NCI-H1930 (cell line): Measurements from ENCODE around the gene TNFRSF14.

Experiments
- DNase-seq, 2 experiments: peaks; one replicate each; lab custom pipeline; 2025; lab: John Stamatoyannopoulos, UW

TNFRSF14 gene

DNA sequence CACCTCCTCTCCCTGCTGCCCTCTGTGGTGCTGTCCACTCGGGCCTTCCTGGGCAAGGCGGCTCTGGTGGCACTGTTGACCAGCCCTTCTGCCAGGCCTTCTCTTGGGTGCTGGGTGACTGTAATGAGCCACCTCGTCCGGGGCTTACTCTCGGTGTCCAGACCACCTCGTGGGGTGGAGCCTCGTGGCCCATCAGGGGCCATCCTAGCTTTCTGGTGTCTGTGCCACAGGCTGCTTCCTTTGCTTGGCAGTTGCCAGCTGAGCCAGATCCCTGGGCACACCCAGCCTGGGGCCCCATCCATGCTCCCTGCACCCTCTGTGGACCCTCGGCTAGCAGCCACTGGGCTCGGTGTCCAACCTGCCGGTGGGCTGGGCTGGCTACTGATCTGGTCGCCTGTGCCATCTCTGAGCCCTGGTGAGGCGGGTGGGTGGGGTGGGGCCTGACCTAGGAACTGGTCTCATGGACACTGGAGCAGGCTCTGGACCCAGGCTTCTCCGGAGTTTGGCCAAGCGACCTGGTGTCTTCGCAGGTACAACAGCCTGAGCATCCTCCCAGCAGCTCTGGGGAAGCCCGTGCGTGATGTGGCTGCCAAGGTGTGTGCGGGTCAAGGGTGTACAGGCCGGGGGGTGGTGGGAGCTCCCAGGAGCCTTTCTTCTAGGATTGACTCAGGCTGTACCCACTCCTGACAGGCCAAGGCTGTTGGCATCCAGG, 31.8 kb downstream of the TNFRSF14 start:
- no peak for DNase-seq

DNA sequence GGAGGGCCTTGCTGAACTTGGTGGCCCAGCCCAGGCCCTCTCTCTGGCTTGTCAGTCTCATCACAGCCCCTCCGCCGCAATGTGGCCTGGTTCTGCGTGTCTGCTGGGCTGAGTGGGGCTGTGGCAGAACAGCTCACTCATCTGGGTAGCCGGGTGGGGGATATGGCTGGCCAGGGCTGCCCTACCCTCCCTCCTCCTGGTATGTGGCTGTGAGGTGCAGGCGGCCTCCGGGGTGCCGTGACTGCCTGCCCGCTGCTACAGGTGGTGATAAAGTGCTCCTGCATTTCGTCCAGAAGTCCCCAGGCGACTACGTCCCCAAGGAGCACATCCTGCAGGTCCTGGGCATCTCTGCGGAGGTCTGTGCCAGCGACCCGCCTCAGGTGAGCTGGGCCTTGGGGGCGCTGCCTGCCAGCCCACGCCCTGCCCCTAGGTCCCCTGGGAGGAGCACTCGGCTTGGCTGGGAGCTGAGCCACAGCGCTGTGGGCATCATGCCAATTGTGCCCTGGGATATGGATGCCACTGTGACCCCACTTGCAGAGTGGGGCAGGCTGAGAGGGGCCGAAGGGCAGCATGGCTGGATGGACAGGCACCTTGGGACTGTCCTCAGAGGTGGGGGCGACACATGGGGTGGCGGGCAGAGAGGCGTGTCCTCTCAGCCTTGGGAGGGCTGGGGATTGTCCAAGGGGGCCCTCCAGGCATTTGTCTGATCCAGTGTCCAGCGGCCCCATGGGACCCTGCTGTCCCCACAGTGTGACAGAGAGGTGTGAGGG, 32.7 kb downstream of the TNFRSF14 start:
- DNase-seq, result no peak

DNA sequence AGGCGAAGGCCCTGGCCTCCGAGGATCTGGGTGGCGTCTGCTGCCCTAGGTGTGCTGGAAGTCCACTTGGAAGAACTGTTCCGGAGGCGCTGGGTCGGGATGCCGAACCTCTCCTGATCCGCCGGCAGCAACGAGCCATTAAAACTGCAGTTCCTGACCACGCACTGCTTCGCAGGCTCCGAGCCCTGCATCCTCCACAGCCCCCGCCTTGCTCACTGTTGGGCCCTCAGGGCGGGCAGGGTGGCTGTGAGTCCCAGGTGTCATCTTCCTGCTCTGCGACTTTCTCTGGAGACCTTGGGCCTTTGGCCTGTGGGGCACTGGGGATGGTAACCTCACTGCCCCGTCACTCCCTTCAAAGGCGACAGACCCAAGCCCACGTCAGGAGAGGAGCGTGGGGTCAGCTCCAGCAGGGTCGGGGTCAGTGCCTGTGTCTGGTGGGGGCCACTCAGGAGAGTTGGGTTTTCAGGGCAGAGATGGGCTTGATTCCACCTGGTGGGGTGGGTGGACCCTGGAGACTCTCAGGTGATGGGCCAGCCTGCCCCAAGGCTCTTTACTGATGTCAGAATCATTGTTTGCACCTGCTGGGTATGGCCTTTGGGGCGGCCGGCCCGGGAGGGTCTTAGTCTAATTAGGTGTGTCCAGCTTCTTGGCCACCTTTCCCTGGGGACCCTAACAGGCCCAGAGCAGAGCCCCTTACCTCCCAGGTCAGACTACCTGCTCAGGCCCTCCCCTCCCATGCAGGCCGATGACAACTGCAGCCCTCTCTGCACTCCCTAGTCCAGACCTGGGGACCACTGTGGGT, 33.5 kb downstream of the TNFRSF14 start:
- DNase-seq, result no peak

DNA sequence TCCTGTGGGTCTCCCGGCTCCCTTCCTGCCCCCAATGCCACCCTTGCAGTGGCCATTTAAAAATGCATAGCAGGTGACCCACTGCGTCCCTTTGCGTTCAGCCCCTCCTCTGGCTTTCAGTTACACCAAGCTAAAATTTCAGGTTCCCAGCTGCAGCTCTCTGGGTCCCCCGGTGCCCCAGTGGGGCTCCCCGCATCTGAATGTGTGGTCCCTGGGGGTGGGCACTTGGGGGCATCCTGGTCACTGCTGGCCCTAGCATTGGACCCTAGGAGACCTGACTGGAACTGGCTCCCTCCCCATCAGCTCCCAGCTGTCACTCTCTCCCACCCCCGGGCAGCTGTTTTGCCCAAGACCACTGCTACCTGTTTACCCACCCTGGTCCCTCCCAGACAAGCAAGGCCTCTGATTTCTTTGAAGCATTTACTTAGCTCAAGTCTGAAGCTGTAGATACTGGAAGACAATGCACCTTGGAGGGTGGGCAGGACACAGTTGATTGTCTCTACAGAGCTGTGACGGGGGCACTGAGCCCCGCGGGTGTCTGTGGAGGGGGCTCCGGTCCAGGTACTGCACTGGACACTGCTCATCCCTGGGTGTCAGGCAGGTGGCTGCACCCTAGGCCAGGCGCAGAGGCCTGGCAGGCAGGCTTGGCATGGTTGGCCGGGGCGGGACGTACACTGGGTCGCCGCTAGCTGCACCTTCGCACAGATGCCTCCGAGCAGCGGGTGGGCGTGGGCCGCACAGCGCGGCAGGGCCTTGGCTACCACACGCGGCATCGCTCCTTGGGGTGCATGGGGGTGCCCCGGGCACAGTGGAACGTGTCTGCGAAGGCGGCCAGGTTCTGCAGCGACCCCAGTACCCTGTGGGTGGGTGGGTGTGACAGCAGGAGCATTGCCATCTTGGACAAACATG, 34.3 kb downstream of the TNFRSF14 start:
- DNase-seq, result no peak

DNA sequence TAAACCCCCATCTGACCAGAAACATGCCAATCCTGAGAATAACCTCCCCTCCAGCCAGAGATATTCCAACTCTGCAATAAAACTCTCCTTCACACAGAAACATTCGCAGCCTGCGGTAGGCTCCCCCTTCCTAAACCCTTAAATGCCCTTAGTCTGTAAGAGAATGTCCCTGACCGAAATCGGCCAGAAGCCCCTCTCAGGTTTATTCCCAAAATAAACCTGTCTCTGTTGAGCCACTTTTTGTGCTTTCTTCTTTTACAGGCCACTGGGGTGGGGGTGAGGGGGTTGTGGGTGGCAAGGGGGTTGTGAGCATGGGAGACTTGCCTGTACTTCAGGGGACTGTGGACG, 35.0 kb downstream of the TNFRSF14 start:
- no peak for DNase-seq

DNA sequence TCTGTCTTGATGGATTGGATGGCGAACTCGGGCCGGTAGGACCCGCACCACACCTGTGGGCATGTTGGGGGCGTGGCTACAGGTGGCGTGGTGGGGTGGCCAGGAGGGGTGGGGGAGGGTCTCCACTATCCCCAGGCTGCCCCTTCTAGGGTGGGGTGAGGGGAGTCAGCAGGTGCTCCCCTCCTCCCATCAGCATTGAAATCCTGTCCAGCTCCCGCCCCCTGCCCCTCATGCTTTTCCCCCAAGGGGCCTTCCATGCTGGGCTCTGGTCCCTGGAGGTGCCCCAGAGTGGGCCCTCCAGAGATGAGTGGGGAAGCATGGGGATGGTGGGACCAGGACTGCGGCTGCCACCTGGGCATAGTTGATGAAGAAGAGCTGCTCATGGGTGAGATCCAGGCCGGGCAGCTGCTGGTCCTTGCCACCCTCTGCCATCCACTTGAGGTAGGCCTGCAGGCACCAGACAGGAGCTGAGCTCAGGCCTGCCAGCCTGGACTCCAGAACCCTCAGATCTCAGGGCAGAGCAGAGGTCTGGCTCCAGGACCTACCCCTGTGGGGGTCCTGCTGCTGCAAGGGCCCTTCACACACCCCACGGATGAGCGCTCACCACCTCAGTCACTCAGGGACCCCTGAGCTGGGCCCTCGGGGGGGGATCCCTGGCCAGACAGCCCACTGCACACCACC, 35.5 kb downstream of the TNFRSF14 start:
- DNase-seq, result no peak

DNA sequence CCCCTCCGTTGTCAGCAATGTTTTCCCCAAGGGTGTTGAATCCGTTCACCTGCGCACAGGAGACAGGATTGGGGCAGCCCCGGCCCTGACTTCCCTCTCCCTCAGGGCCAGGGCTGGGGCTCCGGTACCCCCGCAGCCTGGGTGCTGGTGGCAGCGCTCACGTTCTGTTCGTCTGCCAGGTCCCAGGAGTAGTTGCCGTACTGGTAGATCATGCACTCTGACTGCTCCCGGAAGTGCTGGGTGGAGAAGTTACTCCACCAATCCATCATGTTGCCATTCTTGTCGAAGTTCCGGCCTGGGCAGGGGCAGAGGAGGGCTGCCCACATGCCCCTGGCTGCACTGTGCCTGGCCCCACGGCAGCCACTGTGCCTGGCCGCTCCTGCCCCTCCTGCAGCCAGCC, 36.5 kb downstream of the TNFRSF14 start:
- DNase-seq, result no peak

DNA sequence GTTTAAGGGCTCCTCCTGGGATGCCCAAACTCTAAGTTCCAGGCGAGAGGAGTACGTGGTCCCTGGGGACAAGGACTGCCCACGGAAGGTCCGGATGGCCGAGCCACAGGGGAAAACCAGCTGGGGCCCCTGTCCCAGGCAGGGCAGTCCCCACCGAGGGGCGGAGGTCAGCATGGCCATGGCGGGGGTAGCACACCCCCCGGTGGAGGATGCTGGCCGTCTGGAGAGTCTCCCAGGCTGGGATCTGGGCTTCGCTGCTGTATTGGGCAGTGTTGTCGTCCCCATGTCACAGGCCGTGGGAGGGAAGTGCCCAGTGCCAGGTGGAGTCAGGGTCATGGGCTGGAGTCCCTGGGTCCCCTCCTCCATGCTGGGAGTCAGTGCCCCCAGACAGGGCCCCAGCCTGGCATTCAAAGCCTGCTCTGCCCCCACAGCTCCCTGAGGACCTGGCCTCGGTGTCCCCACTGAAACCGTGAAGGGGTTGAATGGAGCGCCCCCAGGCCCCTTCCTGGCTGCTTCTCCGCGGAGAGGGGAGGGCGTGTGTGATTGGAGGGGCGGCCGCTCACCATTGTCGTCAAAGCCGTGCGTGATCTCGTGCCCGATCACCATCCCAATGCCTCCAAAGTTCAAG, 37.2 kb downstream of the TNFRSF14 start:
- DNase-seq, result no peak

DNA sequence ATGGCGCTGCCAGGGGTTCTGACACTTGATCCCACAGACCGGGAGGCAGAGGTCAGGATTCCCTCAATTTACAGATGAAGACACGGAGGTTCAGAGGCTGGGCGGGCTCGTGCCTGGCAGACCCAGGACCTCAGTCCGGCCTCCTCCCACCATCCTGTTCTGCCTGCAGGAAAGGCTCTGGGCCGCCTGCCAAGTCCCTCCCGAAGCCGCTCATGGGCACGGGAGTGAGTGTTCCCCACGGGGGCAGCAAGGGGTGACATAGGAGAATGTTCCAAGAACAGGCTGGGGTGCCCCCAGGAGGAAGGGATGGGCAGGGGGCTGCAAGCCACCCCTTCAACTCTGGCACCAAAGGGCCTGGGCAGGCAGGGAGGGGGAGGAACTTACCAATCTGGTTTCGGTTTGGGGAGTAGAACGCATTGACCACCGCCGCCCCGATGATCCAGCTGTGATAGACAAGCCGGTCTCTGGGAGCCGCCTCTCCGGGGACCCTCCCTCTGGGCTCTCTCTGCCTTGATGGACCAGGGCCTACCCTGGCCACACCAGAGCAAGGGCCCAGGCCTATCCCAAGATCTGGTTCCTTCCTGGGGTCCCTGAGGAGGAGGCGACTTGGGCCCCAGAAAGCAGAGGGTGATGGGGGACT, 38.0 kb downstream of the TNFRSF14 start:
- DNase-seq, result no peak

DNA sequence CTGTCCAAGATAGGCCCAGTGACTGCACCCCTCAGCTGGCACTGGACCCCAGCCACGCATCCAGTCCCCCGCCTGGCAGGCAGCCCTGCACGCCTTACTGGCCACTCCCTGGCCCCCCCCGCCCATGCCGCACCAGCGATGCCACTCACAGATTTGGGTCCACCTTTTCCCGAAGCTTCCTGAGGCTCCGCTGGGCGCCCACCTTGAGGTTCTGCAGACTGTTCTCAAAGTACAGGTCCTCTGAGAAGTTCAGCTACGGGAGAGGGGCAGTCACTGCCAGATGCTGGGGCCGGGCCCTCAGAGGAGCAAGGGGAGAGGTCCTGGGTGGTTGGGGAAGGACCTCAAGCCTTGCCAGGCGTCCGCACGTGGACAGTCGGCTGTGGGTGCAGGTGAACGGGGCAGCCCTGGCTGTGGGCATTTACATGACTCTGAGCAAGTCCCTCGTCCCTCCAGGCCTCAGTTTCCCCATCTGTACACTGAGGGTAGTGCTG, 38.5 kb downstream of the TNFRSF14 start:
- no peak for DNase-seq

DNA sequence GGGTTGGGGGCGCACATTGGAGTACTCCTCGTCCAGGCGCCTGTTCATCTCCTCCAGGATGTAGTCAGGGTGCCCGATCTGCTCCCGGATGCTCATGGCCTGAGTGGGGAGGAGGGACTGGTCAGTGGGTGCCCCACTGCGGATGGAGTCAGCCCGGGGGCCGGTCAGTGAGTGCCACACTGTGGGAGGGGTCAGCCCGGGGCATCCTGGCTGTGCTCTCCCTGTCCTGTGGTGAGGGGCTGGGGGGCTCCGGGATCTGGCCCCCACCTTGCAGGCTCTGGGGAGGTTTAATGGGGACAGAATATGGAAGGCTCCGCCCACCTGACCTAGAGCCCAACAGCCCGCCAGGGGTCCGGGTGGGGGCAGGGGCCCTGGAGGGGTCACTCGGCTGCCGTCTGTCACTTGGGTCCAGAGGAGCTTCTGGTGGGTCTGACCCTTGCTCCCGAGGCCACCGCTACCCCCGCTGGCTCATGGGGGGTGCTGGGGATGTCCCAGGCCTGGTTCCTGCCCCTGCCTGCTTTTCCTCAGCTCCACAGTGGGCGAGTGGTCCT, 39.2 kb downstream of the TNFRSF14 start:
- no peak for DNase-seq

DNA sequence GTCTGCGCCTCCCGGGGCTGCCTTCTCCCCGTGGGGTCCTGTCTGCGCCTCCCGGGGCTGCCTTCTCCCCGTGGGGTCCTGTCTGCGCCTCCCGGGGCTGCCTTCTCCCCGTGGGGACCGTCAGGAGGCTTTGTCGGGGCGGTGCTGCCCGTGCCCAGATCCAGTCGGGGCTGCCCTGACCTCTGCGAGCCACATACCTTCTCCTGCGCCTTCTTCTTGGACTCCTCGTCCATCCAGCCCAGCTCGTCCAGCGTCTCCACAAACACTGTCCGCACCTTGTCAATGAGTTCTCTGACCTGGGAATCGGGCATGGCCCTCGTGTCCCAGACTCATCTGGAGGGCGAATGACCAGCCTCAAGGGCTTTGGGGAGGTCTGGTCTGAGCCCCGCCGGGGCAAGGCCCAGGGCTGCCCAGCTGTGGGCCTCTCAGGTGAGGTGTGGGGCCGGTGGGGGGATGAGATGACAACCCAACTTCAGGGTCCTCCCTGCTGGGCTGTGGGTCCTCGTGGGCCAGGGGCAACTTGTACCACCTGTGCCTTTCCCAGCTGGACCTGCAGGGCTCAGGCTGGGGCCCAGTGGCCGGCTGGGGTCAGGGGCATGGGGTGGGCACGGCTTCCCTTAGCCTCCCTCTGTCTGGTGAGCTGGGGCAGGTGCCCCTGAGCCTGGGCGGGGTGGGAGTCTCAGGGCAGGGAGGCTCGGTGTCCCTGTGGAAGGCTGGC, 39.8 kb downstream of the TNFRSF14 start:
- DNase-seq, result no peak

DNA sequence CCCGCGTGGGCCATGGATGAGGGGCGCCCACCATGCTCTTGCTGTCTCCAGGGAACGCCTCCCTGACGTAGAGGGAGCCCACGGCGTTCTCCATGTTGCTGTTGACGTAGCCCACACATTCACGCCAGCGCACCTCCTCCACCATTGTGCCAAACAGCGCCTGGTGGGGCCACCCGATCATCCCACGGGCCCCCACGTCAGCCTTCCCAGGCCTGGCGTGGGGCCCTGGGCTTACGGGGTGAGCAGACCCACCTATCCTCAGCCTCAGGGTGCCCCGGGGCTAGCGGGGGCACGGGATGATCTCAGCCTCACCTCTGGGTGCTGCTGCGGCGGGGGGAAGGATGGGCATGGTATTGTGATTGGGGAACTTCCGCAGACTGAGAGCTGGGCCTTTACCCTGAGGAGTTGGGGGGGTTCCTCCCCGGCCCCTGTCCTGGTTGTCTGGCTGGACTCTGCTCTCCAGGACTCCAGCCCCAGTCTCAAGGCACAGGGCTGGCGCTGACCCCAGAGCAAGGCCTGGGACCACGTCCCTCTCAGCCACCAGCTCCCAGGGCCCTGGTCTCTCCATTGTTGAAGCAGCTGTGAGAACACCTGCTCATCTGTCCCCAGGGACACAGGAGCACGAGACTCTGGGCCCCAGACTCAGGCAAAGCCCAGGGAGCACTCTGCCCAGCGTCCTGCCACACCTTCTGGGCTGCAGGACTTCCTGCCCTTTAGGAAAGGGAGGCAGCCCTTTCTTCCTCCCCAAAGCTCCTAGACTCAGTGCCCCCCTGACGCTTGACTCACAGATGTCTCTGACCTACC, 40.6 kb downstream of the TNFRSF14 start:
- DNase-seq, result peak in 1 of 2 experiments; percentile 15

DNA sequence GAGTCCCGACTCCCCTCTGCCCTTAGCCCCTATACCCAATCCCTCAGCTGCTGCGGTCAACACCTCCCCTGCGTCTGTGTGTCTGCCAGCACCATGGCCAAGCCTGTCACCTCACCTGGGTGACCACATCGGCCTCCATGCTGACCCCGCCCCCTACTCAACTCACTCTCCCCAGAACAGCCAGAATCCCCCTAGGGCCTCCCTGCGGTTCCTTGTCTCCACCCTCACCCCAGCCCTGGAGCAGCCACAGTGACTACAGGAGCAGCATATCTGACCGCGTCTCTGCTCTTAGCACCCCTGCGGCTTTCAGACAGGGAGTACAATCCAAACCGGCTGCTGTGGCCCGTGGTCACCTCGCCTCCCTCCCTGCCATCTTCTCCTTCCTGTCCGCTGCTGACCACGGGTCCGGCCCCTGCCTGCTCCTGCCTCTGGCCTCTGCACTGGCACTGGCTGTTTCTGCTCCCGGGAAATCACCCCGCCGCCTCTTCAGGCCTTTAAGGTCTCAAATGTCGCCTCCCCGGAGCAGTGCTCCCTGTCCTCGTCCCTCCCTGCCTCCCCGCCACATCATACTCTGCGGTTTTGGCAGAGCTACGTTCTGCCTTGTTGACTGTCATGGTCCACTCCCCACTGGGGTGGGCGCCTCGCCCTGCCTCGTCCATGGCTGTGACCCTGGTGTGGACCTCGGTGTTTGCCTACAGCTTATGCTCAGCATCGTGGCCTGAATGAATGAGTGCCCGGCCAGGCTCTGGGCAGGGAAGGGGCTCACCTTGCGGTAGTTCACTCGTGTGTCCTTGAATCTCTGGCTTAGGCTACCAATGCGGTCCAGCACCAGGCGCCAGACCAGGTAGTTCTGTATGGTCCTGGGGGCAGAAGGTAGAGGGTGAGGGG, 41.5 kb downstream of the TNFRSF14 start:
- no peak for DNase-seq

DNA sequence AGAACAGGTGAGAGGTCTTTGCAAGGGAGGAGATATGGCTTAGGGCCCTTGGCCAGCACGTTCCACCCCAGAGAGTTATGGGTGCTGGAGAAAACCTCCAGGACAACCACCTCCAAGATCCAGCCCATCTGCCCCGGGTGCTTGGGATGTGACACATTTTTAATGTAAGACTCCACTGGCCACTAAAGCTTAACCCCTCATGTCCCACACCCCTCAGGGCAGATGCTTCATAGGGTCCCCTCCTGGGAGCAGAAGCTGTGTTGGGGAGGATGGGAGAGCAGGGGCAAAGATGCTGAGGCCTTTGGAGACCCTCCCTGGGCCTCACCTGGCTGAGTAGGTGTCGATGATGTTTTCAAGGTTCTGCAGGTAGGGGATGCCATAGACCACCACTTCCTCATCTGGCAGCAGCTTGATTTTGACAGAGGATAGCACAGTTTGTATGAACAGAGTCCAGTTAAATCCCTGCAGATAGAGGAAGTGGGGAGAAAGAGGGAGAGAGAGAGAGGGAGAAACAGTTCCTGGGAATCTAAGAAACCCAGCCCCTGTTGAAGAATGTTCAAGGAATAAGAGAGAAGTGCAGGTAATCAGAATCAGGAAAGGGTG, 42.3 kb downstream of the TNFRSF14 start:
- no peak for DNase-seq

DNA sequence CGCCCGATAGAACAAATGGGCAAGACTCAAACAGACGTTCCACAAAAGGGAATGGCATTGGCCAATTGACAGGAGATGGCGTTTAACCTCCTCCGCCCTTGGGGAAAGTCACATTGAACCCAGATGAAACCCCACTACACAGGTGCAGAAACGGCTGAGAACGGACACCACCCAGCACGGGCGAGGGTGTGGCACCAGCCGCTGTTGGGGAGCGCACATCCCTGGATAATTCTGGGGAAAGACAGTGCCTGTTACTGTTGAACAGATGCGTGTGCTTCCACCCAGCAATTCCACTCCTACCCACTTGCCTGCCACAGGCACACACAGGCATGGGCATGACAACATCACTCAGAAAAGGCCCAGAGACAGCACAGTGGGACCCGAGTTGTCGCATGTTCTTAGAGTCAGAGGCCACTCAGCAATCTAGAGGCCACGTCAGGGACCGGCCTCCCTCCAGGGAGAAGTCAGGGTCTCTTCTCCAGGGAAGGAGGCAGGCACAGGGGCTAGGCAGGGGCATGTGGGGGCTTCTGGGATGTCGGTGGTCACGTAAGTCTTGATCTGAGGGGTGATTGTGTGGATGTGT, 45.6 kb downstream of the TNFRSF14 start:
- no peak for DNase-seq
